Omental fat pad (tissue), 4 donors: Measurements from ENCODE around the gene KLF15. TPM values are rescaled to one million over a fixed set of nuclear protein-coding genes. Genes with fewer than 3 reads are reported as not detected.

Source experiments
- ATAC-seq: fragments of 150-250 bp; one replicate; pipeline ENCODE4 v1.9.1; 2016; ENCODE audit warnings: mild to moderate bottlenecking, moderate library complexity; ENCODE audit not compliant: low FRiP score
- DNase-seq: peaks from one replicate; pipeline ENCODE4 v3.0.0-alpha.2; 2019; ENCODE audit warnings: low spot score
- total RNA-seq, 4 donors: library from RNA; depleted of rRNA; stranded (reverse); fragments of >200 nt; gene quantifications; one replicate each; pipeline ENCODE4 v1.1.0, GENCODE V29; 2016
- TF ChIP-seq, protein P1 (sequence below), 3 donors: fragments of 450-650 bp; IDR thresholded peaks; one replicate each; pipeline ENCODE4 v1.5.1; 2016 to 2017; ENCODE audit warnings: antibody characterized with exemption in 3 of 3, mild to moderate bottlenecking in 3 of 3, moderate library complexity in 2 of 3

Gene KLF15
- total RNA-seq, 4 donors from 2014 or later: 22.3 to 73.1 (median 59.9) TPM

DNA sequence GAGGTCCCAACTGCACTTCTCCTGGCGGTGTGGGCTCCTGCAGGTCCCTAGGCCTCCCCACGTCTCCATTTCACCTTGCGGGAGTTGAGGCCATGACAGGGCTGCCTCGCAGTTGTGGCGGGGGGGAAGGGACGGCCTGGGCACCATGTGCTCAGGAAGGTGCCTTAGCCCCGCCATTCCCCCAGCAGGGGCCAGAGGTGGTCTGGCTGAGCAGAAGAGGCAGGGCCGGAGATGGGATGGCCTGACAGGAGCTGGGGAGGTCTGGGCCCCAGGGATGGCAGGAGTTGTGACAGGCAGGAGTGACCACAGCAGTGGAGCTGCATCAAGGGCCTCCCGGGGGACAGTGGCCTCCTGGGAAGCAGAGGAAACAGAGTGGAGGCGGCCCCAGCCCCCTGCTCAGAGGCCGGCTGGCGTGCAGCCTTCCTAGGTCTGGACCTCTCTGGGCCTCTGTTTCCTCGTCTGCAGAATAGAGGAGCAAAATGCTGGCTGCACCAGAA, 18.7 kb upstream of the KLF15 start:
- DNase-seq: no peak
- no peak for ATAC-seq
- TF ChIP-seq, protein P1, sequence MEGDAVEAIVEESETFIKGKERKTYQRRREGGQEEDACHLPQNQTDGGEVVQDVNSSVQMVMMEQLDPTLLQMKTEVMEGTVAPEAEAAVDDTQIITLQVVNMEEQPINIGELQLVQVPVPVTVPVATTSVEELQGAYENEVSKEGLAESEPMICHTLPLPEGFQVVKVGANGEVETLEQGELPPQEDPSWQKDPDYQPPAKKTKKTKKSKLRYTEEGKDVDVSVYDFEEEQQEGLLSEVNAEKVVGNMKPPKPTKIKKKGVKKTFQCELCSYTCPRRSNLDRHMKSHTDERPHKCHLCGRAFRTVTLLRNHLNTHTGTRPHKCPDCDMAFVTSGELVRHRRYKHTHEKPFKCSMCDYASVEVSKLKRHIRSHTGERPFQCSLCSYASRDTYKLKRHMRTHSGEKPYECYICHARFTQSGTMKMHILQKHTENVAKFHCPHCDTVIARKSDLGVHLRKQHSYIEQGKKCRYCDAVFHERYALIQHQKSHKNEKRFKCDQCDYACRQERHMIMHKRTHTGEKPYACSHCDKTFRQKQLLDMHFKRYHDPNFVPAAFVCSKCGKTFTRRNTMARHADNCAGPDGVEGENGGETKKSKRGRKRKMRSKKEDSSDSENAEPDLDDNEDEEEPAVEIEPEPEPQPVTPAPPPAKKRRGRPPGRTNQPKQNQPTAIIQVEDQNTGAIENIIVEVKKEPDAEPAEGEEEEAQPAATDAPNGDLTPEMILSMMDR (IDR thresholded peaks at IDR 0.05): no peak

DNA sequence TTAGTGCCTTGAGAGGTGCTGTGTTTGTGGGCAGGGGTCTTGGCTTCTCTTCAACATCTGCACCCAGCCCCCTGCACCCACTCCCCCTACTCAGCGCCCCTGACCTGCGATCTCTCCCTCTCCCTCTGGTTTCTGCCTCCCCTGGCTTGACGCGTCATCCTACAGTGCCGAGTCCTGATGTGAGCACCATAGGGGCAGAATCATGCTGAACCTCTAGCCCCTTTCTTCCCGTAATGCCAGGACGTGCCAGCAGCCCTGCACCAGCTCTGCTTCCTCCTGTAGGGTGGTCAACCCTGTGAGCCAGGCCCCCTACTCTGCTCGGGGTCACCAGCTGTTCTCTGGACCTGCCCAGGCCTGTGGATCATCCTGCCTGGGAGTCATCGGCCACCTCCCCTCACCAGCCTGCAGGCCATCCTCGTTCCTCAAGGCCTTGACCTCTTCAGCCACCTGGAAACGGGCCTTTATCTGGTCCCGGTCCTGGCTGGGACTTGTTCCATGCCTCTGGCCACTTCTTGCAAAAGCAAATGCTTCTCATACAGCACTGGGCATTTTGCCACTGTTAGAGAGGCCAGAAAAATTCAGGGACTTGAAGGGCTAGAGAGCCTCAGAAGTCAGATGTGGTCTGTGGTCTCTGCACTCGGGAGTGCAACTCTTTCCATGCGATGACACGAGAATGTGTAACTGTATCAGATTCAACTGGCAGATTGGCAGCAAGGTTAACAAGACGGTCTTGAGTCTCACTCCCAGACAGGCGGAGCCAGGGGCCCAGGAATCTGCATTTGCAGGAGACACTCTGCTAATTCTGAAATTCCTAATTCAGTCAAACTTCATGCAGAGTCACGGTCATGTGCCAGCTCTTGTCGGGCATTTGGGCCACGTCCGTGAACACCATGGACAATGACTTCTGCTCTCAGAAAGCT, 16.7 kb upstream of the KLF15 start:
- ATAC-seq (no peak), DNase-seq (no peak)
- TF ChIP-seq, protein P1 (IDR thresholded peaks at IDR 0.05): no peak

DNA sequence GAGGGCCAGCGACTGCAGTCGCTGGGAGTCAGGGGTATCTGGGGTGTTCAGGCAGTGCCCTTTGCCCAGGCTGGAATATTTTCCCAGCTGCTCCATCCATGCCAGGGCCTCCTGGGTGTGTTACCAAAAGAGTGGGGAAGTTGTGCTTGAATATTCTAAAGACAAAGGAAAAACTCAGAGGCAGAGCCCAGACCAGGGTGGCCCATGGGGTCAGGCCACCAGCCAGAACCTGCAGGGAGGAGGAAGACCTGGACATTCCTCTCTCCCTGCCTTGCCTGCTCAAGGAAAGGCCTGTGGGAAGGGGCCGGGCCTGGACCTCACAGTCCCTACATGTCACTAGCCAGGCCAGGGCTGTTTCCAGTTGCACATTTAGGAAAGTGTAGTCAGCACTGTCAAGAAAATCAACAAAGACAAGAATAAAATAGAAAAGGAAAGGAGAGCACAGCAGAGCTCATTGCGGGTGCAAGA, 16.0 kb upstream of the KLF15 start:
- DNase-seq: no peak
- TF ChIP-seq, protein P1 (IDR thresholded peaks at IDR 0.05): no peak
- no peak for ATAC-seq

DNA sequence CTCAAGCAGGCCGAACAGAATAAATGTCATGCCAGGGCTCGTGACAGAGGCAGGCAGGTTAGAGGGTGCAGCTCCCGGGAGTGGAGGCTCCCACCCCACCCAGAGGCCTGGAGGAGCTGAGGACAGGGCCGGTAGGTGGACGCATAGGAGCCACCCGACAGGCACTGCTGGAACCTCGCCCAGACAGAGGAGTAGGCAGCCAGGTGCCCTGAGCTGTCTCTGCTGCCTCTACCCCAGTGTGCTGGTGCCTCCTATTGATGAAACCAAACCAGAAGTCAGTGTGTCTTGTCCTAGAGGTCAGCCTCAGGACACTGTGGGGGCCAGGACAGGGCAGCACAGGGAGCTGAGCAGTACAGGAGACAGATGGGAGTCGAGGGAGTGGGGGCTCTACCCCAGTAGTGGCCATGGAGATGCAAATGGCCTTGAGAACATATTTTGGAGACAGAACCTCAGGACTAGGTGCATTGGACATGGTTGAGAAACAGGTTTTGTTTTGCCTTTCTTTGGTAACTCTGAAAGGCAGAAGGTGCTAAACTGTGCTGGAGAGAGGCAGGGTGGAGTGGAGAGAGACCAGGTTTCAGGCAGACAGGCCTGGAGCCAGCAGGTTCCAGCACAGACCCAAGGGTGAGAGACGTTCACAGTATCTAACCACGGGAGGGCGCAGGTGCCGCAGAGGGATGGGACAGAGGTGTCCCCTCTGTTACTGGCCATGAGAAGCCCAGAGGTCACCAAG, 15.4 kb upstream of the KLF15 start:
- TF ChIP-seq, protein P1 (IDR thresholded peaks at IDR 0.05): no peak
- DNase-seq (no peak), ATAC-seq (no peak)

DNA sequence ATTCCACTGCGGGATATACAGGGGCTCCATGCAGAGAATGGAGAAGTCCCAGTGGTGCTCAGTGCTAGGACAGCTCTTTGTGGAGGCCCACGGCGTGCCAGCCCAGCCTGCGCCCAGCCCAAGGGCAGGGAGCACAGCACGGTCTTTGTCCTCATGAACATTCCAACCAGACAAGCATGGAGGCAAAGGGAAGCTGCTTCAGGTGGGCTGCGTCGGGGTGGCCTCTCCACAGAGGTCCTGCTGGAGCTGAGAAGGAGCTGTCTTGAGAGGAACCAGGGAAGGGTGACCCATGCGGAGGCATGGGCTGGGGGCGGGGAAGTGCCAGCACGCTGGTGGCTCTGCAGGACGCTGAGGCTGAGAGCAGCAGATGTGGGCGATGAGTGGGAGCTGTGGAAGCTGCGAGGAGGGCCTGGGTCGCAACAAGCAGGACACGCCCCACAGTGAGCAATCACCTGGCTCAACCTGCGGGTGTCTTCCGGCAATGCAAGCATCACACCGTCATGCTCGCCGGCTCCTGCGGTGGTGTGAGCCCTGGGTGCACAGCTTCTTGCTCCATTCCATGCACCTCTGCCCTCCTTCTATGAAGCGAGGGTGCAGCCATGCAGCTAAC, 14.0 kb upstream of the KLF15 start:
- no peak for ATAC-seq
- TF ChIP-seq, protein P1 (IDR thresholded peaks at IDR 0.05): no peak
- DNase-seq: no peak

DNA sequence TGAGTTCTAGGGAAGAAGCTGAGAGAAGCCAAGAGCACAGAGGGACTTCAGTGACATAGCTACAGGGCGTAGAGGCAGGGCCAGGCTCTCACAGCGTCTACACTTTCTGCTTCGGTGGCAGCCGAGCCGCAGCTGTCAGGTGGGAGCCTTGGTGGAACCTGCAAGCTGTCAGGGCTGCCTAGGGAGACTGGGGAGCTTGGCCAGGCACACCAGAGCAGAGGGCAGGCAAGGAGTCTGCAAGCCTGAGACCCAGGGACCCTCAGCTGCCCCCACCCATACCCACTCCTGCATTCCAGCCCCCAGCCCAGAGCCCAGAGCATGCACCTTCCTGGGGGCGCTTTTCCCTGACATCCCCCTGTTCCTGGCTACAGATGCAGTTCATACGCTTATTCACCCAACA, 13.4 kb upstream of the KLF15 start:
- TF ChIP-seq, protein P1 (IDR thresholded peaks at IDR 0.05): no peak
- ATAC-seq (no peak), DNase-seq (no peak)
